GM12873 (cell line): ENCODE results near the gene DUSP6.

Source experiments
- CTCF ChIP-seq: IDR thresholded peaks from 2 replicates; pipeline ENCODE4 v1.5.1; 2012; ENCODE audit warnings: low read depth, mild to moderate bottlenecking, moderate library complexity, low read length, control low read depth; ENCODE audit not compliant: insufficient read depth; ENCODE audit errors: missing control alignments

The DUSP6 gene

DNA sequence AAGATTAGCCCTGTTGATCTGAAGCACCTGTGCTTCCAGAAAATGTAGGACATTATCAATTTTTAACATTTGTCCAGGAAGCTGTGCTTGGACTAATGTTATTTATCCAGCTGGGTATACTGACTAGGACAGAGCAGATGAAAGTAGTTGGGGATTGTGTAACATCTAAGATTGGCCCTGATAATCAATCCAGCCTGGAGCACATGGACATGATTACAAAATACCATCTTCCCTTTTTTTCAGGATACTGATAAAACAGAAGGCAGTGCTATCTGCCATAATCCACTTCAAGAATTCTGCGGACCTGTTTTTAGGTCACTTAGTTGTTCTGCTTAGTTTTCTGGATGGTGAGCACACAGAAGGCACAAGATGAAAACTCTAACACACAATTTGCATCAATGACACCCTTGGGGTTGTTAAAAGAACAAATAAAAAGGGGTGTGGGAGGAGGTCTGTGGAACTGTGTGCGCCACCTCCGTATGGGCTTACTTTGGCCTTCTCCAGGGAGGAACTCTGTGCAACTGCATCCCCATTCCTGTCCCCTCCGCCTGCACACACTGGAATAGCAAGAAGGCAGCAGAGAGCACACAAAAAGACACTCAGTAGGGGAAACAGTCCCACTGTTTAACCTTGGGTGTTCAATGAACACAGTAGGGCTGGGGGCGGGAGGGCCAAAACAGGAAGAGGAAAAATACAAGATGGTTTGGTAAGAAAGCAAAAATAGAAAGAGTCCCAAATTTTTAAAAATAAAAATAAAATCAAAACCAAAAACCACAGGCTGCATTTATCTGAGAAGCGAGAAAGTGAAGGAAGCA, 31.1 kb upstream of the DUSP6 start:
- TF ChIP-seq CTCF: no peak

- no peak for TF ChIP-seq CTCF
Observed at GRCh38 chr12:89382328-89382727, 30.0 kb upstream of the DUSP6 start.

DNA sequence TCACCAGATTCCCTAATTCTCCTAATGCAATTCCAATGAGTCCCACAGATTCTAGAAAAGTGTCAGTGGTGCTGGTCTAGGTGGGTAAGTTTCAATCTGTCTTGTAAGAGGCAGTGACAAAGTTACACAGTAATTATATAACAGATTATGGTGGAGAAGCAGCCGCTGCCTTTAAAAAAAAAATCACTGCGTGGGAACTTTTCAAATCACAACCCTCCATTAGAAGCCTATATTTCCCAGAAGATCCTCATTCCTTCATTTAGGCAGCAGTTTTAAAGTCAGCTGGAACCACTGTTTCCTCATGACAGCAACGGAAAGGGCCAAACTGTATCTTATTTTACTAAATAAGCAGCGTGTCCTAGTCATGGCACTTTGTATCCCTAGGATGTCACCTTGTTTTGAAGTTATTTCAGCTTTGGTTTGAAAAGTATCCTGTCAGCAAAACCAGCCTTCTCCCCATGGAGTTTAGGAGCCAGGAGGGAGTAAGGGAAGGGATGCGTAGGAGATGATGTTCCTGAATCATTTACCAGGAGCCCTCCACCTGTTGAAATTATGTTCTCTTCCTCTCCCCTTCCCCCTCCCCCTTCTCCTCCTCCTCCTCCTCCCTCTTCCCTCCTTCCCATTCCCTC, 27.7 kb upstream of the DUSP6 start:
- no peak for TF ChIP-seq CTCF

DNA sequence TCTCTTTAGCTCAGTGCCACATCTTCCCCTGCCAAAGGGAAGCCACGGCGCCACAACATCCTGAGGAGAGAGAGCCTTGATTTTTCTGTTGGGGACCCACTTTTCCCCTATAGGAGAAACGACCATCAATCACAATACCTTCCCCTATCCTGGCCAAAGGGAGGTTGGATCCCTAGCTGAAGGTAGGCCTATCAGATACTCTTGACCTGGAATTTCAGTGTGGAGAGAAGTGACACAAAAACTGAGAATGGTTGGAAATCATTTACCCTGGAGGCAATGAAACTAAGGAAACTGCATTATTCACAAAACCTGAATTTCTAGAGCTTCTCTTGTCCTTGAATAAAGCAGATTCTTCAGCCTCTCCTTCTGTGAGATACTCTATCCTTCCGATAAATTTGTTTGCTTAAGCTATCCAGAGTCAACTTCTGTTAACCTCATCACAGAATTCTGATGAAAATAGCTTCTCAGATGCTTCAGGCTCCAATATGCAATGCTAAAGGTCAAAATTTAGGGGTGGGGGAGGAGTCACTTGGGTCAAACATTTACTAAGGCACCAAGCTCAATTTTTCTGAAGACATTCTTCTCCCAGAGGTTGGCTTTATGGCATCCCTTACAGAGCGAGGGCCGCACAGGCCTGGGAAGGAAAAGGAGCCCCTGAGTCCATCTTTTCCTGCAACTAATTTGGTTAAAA, 27.0 kb upstream of the DUSP6 start:
- TF ChIP-seq CTCF: no peak

DNA sequence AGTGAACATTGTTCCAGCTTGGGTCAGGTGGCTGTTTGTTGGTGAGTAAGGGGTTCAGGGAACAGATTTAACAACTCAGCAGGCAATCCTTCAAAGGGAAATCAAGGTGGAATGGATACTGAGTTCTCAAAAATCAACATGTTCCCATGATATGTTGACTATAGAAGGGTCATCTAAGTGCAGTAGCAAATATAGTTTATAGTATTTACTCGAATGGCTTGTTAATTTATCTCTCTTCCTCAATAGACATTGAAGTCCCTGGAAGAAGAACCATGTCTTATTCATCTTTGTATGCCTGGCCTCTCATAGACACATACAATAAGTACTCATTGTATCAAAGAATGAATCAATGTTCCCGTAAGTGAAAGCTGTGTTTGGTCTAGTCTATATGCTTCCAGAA, 24.5 kb upstream of the DUSP6 start:
- TF ChIP-seq CTCF: no peak

DNA sequence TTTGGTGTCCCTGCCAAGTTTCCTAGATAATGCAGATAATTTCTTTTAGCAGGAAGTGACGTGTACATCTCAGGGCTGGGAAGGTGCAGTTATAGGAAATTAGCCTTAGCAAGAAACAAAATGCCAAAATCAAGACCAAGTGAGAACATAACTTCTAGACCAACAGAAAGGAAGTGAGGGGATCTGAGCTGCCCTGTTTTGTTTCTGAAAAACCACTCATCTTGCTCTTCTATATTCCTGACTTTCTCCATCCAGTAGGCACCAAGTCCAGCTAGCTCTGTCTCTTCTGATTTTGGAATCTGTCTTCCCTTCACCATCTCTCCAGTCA, 23.9 kb upstream of the DUSP6 start:
- no peak for TF ChIP-seq CTCF
